Lower lobe of right lung (tissue), 2 donors: ENCODE measurements around the gene ISCA1. TPM values are rescaled to one million over a fixed set of nuclear protein-coding genes. Genes with fewer than 3 reads are reported as not detected.

Experiments used
- ATAC-seq, 2 donors: fragments of 200-7000 bp; cut with Tn5 transposase; one replicate each; pipeline ENCODE4 v1.9.1; 2020 to 2022; ENCODE audit warnings: mild to moderate bottlenecking in 2 of 2, moderate library complexity in 2 of 2
- DNase-seq: peaks from one replicate; pipeline ENCODE4 v3.0.0-alpha.2; 2020
- H3K27ac ChIP-seq: fragments of 200-600 bp; one replicate; pipeline ENCODE4 v1.8.0; 2022
- H3K27me3 ChIP-seq: fragments of 200-600 bp; one replicate; pipeline ENCODE4 v1.8.0; 2022; ENCODE audit warnings: low read depth
- H3K36me3 ChIP-seq: fragments of 200-600 bp; one replicate; pipeline ENCODE4 v1.8.0; 2022; ENCODE audit warnings: mild to moderate bottlenecking
- H3K4me1 ChIP-seq: fragments of 200-600 bp; one replicate; pipeline ENCODE4 v1.8.0; 2022
- H3K4me3 ChIP-seq: fragments of 200-600 bp; one replicate; pipeline ENCODE4 v1.8.0; 2022; ENCODE audit warnings: mild to moderate bottlenecking
- H3K9me3 ChIP-seq: fragments of 200-600 bp; one replicate; pipeline ENCODE4 v1.8.0; 2022
- intact Hi-C: fragments of 100-400 bp; cut with DNase I; formaldehyde crosslinking; loops from one replicate; pipeline ENCODE4 v1.11.0; 2022
- long read RNA-seq: library from polyadenylated mRNA; unstranded; transcript quantifications from one replicate; pipeline ENCODE4 v2.0.0, GENCODE V29; 2021
- total RNA-seq: library from RNA; stranded (reverse); fragmentation: NEBNext Ultra II Directional; extraction: Animal tissue kit (Norgen Biotek cat#: 25700); gene quantifications from one replicate; pipeline ENCODE4 v1.2.1, GENCODE V29; 2021
- TF ChIP-seq, protein P1 (sequence below): fragments of 200-600 bp; IDR thresholded peaks from one replicate; pipeline ENCODE4 v1.8.0; 2022; ENCODE audit warnings: antibody characterized with exemption, mild to moderate bottlenecking
- donor health status: DM: no; HTN: yes; CAD: no; lungs with severe emphysema.

Gene ISCA1
- total RNA-seq: 24.1 TPM
- long read RNA-seq, transcript ISCA1-203 (4 exons, 1,958 nt): major isoform, 28 of 34 reads
- long read RNA-seq, partial matches to known transcripts: 1 of 34 reads
- long read RNA-seq, other reads (novel, unspliced or antisense): 5 of 34 reads

DNA sequence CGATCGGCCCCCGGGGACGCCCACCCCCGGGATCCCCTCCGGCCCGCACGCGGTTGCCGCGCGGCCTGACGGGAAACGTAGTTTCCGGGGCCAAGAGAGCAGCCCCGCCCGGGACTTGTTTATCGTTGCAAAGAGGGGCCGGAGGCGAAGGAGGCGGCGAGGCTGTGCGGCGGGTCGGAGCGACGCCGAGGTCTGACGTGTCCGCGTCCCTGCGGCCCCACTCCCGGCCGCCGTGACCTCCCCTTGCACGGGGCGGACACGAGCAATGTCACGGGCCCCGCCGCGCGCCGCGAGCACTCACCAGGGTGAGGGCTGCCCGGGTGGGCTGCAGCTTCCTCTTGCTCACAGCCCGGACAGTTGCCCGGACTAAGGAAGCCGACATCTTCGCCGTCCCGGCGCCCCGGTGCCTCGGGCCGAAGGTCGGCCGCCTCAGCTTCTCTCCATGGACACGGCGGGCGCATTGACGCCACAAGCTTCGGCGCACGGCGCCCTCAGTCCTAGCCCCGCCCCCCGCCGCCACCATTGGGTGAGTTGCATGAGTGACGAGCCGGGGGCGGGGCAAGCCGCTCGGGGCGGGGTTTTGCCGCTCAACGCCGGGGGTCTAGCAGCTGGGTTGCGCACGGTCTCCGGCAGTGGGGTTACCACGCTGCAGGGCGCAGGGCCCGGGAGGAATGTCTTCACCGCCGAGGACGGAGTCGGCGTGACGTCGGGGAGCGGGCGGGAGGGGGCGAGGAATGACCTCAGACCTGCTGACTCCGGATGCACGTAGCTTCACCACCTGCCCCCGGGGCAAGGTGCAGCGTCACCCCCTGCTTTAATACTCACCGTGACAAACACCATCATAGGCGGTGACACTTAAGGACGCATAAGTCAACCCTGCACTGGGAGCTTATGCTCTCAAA, at the start of gene ISCA1:
ISCA1 (minus strand) TSS at position 462 of the 902 bp plus-strand sequence; CDS start at position 382, 80 bp downstream.
- H3K27ac ChIP-seq: peak within 1 kb of the TSS; percentile 94
- DNase-seq: peak; percentile 98
- ATAC-seq: peak; percentile 98 to 99
- intact Hi-C loops: no loop called here
- H3K4me1 ChIP-seq: peaks cover 36% of the 10 kb centered on the region
- H3K27me3 ChIP-seq: no peaks in the 10 kb centered on the region
- TF ChIP-seq, protein P1, sequence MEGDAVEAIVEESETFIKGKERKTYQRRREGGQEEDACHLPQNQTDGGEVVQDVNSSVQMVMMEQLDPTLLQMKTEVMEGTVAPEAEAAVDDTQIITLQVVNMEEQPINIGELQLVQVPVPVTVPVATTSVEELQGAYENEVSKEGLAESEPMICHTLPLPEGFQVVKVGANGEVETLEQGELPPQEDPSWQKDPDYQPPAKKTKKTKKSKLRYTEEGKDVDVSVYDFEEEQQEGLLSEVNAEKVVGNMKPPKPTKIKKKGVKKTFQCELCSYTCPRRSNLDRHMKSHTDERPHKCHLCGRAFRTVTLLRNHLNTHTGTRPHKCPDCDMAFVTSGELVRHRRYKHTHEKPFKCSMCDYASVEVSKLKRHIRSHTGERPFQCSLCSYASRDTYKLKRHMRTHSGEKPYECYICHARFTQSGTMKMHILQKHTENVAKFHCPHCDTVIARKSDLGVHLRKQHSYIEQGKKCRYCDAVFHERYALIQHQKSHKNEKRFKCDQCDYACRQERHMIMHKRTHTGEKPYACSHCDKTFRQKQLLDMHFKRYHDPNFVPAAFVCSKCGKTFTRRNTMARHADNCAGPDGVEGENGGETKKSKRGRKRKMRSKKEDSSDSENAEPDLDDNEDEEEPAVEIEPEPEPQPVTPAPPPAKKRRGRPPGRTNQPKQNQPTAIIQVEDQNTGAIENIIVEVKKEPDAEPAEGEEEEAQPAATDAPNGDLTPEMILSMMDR: no peak
- H3K9me3 ChIP-seq: no peaks in the 10 kb centered on the region
- H3K4me3 ChIP-seq: peak within 1 kb of the TSS; percentile 81
- H3K36me3 ChIP-seq: peaks cover 10% of the 10 kb centered on the region

DNA sequence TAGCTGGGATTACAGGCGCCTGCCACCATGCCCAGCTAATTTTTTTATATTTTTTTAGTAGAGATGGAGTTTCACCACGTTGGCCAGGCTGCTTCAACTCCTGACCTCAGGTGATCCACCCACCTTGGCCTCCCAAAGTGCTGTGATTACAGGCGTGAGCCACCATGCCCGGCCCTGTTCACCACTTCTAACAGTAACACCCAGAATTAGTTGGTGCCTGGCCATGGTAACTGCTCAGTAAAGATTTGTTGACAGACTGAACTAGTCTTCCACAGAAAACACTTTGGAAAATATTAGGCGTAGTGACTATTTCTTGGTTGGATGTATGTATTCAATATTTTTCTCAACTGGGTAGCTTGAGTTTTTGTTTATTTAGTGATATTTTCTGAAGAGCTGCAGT, 47.8 kb upstream of the ISCA1 start:
- DNase-seq: no peak
- TF ChIP-seq, protein P1: no peak
- ATAC-seq: no peak
- Histone ChIP-seq H3K9me3 (no peaks in the 10 kb centered on the region), H3K4me3 (no peak overlapping the region), H3K27me3 (no peaks in the 10 kb centered on the region), H3K27ac (no peak overlapping the region), H3K36me3 (peaks cover 96% of the 10 kb centered on the region), H3K4me1 (no peaks in the 10 kb centered on the region)
- intact Hi-C loops: no loop called here

DNA sequence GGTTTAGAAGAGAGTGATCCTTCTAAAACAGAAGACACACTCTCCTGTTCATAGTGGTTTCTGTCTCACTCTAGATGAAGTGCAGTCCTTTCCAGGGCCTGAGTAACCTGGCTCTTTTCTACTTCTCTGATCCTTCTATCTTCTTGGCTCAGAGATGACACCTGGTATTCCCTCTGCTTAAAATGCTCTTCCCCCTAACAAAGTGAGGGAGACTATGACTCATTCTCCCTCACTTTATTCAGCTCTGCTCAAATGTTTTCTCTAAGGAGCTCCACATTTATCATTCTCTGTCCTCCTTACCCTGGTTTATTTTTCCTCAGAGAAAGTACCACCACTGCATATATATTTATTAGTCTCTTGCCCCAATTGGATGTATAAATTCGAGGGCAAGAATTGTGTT, 47.3 kb upstream of the ISCA1 start:
- Histone ChIP-seq H3K36me3 (peaks cover 96% of the 10 kb centered on the region), H3K27me3 (no peaks in the 10 kb centered on the region), H3K4me1 (no peaks in the 10 kb centered on the region), H3K4me3 (no peak overlapping the region), H3K9me3 (no peaks in the 10 kb centered on the region), H3K27ac (no peak overlapping the region)
- intact Hi-C loops: no loop called here
- no peak for ATAC-seq
- TF ChIP-seq, protein P1: no peak
- no peak for DNase-seq

DNA sequence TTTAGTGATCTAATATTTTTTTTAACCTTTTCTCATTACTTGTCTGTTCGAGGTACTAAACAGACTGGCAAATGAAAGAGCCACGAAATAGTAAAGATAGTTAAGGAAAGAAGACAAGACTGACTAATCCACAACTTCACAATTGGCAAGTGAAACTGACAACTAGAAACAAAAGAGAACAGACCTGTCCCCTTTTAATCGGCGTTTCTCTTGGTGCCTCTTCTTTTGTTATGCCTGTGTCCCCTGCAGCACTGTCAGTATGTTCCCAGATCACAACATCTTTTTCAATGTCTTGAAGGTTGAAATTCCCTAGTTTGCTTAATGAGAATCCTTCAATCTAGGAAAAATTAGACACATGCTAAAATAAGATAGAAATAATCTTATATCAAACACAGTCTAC, 45.8 kb upstream of the ISCA1 start:
- Histone ChIP-seq H3K4me3 (no peak overlapping the region), H3K4me1 (no peaks in the 10 kb centered on the region), H3K27me3 (no peaks in the 10 kb centered on the region), H3K27ac (no peak overlapping the region), H3K9me3 (no peaks in the 10 kb centered on the region), H3K36me3 (peaks cover 99% of the 10 kb centered on the region)
- DNase-seq (no peak), ATAC-seq (no peak)
- TF ChIP-seq, protein P1: no peak
- intact Hi-C loops: no loop called here

DNA sequence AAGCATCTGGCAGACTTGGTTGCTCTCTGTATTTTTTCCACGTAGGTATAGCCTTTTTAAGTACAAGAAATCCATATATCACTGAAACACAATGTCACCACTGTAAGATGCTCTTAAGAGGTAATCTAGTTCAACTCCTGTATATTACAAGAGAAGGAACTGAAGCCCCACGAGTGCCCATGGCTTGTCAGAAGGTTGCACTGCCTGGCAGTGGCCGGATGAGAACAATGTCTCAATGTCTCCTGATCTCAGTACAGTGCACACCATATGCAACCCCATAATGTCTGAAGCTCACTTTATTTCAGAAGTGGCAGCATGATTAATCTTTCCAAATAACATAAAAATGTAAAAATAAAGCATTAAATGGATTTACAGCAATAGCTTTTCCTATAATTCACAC, 44.2 kb upstream of the ISCA1 start:
- H3K4me3 ChIP-seq: no peak overlapping the region
- intact Hi-C loops: no loop called here

More for the DNA sequence above, 44.2 kb upstream of the ISCA1 start:
- Histone ChIP-seq H3K27me3 (no peaks in the 10 kb centered on the region), H3K36me3 (peaks cover 99% of the 10 kb centered on the region), H3K27ac (no peak overlapping the region), H3K4me1 (no peaks in the 10 kb centered on the region), H3K9me3 (no peaks in the 10 kb centered on the region)
- DNase-seq: no peak
- no peak for ATAC-seq
- TF ChIP-seq, protein P1: no peak
